Activated CD4-positive, alpha-beta T cell treated with anti-CD3 and anti-CD28 coated beads, Interleukin-2, Interleukin-4, amounts not matched to agents 100 ng/mL and 50 ng/mL, durations not matched to agents 16 hours and 8 hours (primary cell): Measurements from ENCODE around the gene ACBD3.

Experiments
- DNase-seq: peaks from one replicate; pipeline ENCODE4 v3.0.0-alpha.2; 2020; ENCODE audit warnings: low spot score

The ACBD3 gene

GRCh38 chr1:226111883-226112261 lies 74.7 kb downstream of the ACBD3 start:
- no peak for DNase-seq

GRCh38 chr1:226111098-226111882 lies 75.3 kb downstream of the ACBD3 start:
- DNase-seq = no peak

- peak; percentile 63 for DNase-seq
Observed at GRCh38 chr1:226110249-226111097, 76.1 kb downstream of the ACBD3 start.

GRCh38 chr1:226109829-226110248 lies 76.7 kb downstream of the ACBD3 start:
- DNase-seq = peak; percentile 84

- no peak for DNase-seq
Observed at GRCh38 chr1:226108935-226109828, 77.4 kb downstream of the ACBD3 start.

- no peak for DNase-seq
Observed at GRCh38 chr1:226107471-226108460, 78.8 kb downstream of the ACBD3 start.

GRCh38 chr1:226104671-226105121 lies 81.8 kb downstream of the ACBD3 start:
- no peak for DNase-seq

GRCh38 chr1:226100436-226101391 lies 85.8 kb downstream of the ACBD3 start:
- DNase-seq = peak; percentile 28

GRCh38 chr1:226098870-226099835 lies 87.4 kb downstream of the ACBD3 start:
- no peak for DNase-seq

- no peak for DNase-seq
Observed at GRCh38 chr1:226097866-226098625, 88.5 kb downstream of the ACBD3 start.

- DNase-seq = no peak
Observed at GRCh38 chr1:226095286-226095685, 91.3 kb downstream of the ACBD3 start.
